Measurements from ENCODE around the gene ZNF814. TPM values are rescaled to one million over a fixed set of nuclear protein-coding genes. Genes with fewer than 3 reads are reported as not detected.

The ZNF814 gene
- total and polyA plus RNA-seq, 5 experiments from 2014 or later = 13.2 to 85.1 (median 32.2) TPM

Other genes with a start within 250 kb of the ZNF814 start
- gene ZSCAN4, start 220.1 kb downstream of the ZNF814 start, total RNA-seq = not detected
- not detected for gene ZSCAN4, start 220.1 kb downstream of the ZNF814 start, polyA plus RNA-seq
- gene ZNF551, start 207.1 kb downstream of the ZNF814 start, total RNA-seq = 10 to 100 TPM; 24.7 to 28.1 TPM
- 10 to 100 TPM in 2 of 3 donors, 1 to 10 TPM in 1; 8.1 to 10.5 (median 10.3) TPM for gene ZNF551, start 207.1 kb downstream of the ZNF814 start, polyA plus RNA-seq
- gene ZNF154, start 179.8 kb downstream of the ZNF814 start, total RNA-seq = 10 to 100 TPM; 60.5 to 60.6 TPM
- 1 to 10 TPM; 1.1 to 2.4 (median 1.2) TPM for gene ZNF154, start 179.8 kb downstream of the ZNF814 start, polyA plus RNA-seq
- 10 to 100 TPM; 46.0 to 46.8 TPM for gene ZNF671, start 161.4 kb downstream of the ZNF814 start, total RNA-seq
- gene ZNF671, start 161.4 kb downstream of the ZNF814 start, polyA plus RNA-seq = 10 to 100 TPM; 17.2 to 28.0 (median 24.7) TPM
- gene ZNF776, start 142.2 kb downstream of the ZNF814 start, total RNA-seq = 10 to 100 TPM; 42.9 to 52.0 TPM
- gene ZNF776, start 142.2 kb downstream of the ZNF814 start, polyA plus RNA-seq = 10 to 100 TPM in 1 of 3 donors, 1 to 10 TPM in 2; 8.2 to 11.9 (median 8.4) TPM
- 10 to 100 TPM; 46.6 to 46.9 TPM for gene ZNF586, start 119.4 kb downstream of the ZNF814 start, total RNA-seq
- gene ZNF586, start 119.4 kb downstream of the ZNF814 start, polyA plus RNA-seq = 10 to 100 TPM; 17.7 to 21.5 (median 20.3) TPM
- 10 to 100 TPM; 17.3 to 21.8 TPM for gene ZNF552, start 74.1 kb downstream of the ZNF814 start, total RNA-seq
- 10 to 100 TPM in 1 of 3 donors, 1 to 10 TPM in 2; 6.4 to 12.4 (median 7.4) TPM for gene ZNF552, start 74.1 kb downstream of the ZNF814 start, polyA plus RNA-seq
- 10 to 100 TPM; 29.1 to 29.9 TPM for gene ZNF587B, start 58.7 kb downstream of the ZNF814 start, total RNA-seq
- 1 to 10 TPM in 1 of 3 donors, under 1 TPM in 2; 0.27 to 1.3 (median 0.76) TPM for gene ZNF587B, start 58.7 kb downstream of the ZNF814 start, polyA plus RNA-seq
- gene ZNF587, start 39.2 kb downstream of the ZNF814 start, total RNA-seq = 10 to 100 TPM; 61.9 to 69.2 TPM
- gene ZNF587, start 39.2 kb downstream of the ZNF814 start, polyA plus RNA-seq = 1 to 10 TPM; 1.3 to 7.4 (median 4.7) TPM
- 10 to 100 TPM; 44.2 to 50.1 TPM for gene ZNF417, start 27.6 kb upstream of the ZNF814 start, total RNA-seq
- gene ZNF417, start 27.6 kb upstream of the ZNF814 start, polyA plus RNA-seq = 1 to 10 TPM; 1.6 to 6.0 (median 1.8) TPM
- 10 to 100 TPM; 28.0 to 31.8 TPM for gene ZNF418, start 46.4 kb upstream of the ZNF814 start, total RNA-seq
- gene ZNF418, start 46.4 kb upstream of the ZNF814 start, polyA plus RNA-seq = 1 to 10 TPM in 2 of 3 donors, not detected in 1; 1.0 to 2.1 TPM
- 10 to 100 TPM; 21.8 to 22.8 TPM for gene ZNF256, start 58.7 kb upstream of the ZNF814 start, total RNA-seq
- 1 to 10 TPM; 4.5 to 6.2 (median 4.9) TPM for gene ZNF256, start 58.7 kb upstream of the ZNF814 start, polyA plus RNA-seq
- gene C19orf18, start 85.5 kb upstream of the ZNF814 start, total RNA-seq = 1 to 10 TPM; 2.2 to 2.9 TPM
- gene C19orf18, start 85.5 kb upstream of the ZNF814 start, polyA plus RNA-seq = under 1 TPM in 1 of 3 donors, not detected in 2; 0.24 TPM
- 10 to 100 TPM; 52.6 to 53.2 TPM for gene ZNF606, start 113.8 kb upstream of the ZNF814 start, total RNA-seq
- 1 to 10 TPM; 2.1 to 6.5 (median 6.0) TPM for gene ZNF606, start 113.8 kb upstream of the ZNF814 start, polyA plus RNA-seq
- not detected for gene ZSCAN1, start 145.0 kb upstream of the ZNF814 start, total RNA-seq
- not detected for gene ZSCAN1, start 145.0 kb upstream of the ZNF814 start, polyA plus RNA-seq
- 10 to 100 TPM; 13.3 to 15.4 TPM for gene ZNF135, start 170.2 kb upstream of the ZNF814 start, total RNA-seq
- gene ZNF135, start 170.2 kb upstream of the ZNF814 start, polyA plus RNA-seq = 1 to 10 TPM in 2 of 3 donors, under 1 TPM in 1; 0.79 to 4.3 (median 3.8) TPM
- gene ZSCAN18, start 209.2 kb upstream of the ZNF814 start, total RNA-seq = 100 to 1,000 TPM; 107 to 110 TPM
- 10 to 100 TPM; 18.7 to 30.0 (median 27.4) TPM for gene ZSCAN18, start 209.2 kb upstream of the ZNF814 start, polyA plus RNA-seq

Data from naive thymus-derived CD8-positive, alpha-beta T cell (primary cell).